HepG2 (cell line): Measurements from ENCODE around the gene NDUFB3. TPM values are rescaled to one million over a fixed set of nuclear protein-coding genes. Genes with fewer than 3 reads are reported as not detected.

Source experiments
- MAZ ChIP-seq, 2 experiments: sonication (generic) in 1 of 2; formaldehyde crosslinking in 1 of 2; IDR thresholded peaks; 2 replicates each; pipeline versions ENCODE4 v1.5.0 to v1.6.1; 2012 to 2020; ENCODE audit warnings: low read depth in 2 of 2, mild to moderate bottlenecking in 2 of 2, borderline replicate concordance in 1 of 2, improper control_type of control experiment in 1 of 2, low read length in 1 of 2, missing genetic modification reagents in 1 of 2, moderate library complexity in 1 of 2
- RXRA ChIP-seq: sonication (generic); formaldehyde crosslinking; IDR thresholded peaks from 2 replicates; pipeline ENCODE4 v1.5.1; 2020; ENCODE audit warnings: missing genetic modification reagents
- RXRB ChIP-seq: IDR thresholded peaks from 2 replicates; pipeline ENCODE4 v1.6.1; 2016; ENCODE audit warnings: borderline replicate concordance, missing genetic modification reagents, missing compliant biosample characterization
- SP140L ChIP-seq: sonication (generic); formaldehyde crosslinking; IDR thresholded peaks from 2 replicates; pipeline ENCODE4 v1.4.0; 2020; ENCODE audit warnings: missing genetic modification reagents, borderline replicate concordance
- SRSF9 ChIP-seq: fragments of 200-400 bp; formaldehyde crosslinking; IDR thresholded peaks from 2 replicates; pipeline ENCODE4 v1.6.1; 2018; ENCODE audit warnings: borderline replicate concordance, mild to moderate bottlenecking, low read depth, low read length; ENCODE audit not compliant: insufficient read depth, poor library complexity, severe bottlenecking
- TAF15 ChIP-seq: fragments of 200-400 bp; formaldehyde crosslinking; IDR thresholded peaks from one replicate; pipeline ENCODE4 v1.6.1; 2018; ENCODE audit warnings: mild to moderate bottlenecking, low read depth, low read length; ENCODE audit not compliant: poor library complexity, severe bottlenecking
- ZC3H13 ChIP-seq: sonication (generic); formaldehyde crosslinking; IDR thresholded peaks from 2 replicates; pipeline ENCODE4 v1.8.1; 2023; ENCODE audit warnings: mild to moderate bottlenecking, missing genetic modification reagents, moderate library complexity
- ZNF138 ChIP-seq: sonication (generic); formaldehyde crosslinking; IDR thresholded peaks from 2 replicates; pipeline ENCODE4 v1.5.0; 2020; ENCODE audit warnings: mild to moderate bottlenecking, low read depth, missing genetic modification reagents
- ZNF225 ChIP-seq: sonication (generic); formaldehyde crosslinking; IDR thresholded peaks from 2 replicates; pipeline ENCODE4 v1.4.0; 2020; ENCODE audit warnings: mild to moderate bottlenecking, missing genetic modification reagents
- ZNF775 ChIP-seq: sonication (generic); formaldehyde crosslinking; IDR thresholded peaks from 2 replicates; pipeline ENCODE4 v1.4.0; 2020; ENCODE audit warnings: missing genetic modification reagents, mild to moderate bottlenecking, moderate library complexity, borderline replicate concordance
- ZNF883 ChIP-seq: sonication (generic); formaldehyde crosslinking; IDR thresholded peaks from 2 replicates; pipeline ENCODE4 v1.5.1; 2020; ENCODE audit warnings: mild to moderate bottlenecking, missing genetic modification reagents; ENCODE audit errors: not compliant biosample characterization
- polyA plus RNA-seq, 8 experiments: library from polyadenylated mRNA; depleted of rRNA in 3 of 8; stranded (reverse) in 7 of 8; unstranded in 1 of 8; fragments of >200 nt; fragmentation: Illumina TruSeq in 4 of 8; extraction: Trizol in 4 of 8; gene quantifications; 2 replicates each; pipeline versions ENCODE4 v1.2.1 to v1.2.3, GENCODE V29; 2011 to 2016; ENCODE audit warnings: low read depth in 4 of 8, missing spikeins in 1 of 8, mixed read lengths in 1 of 8; ENCODE audit not compliant: insufficient read depth in 1 of 8
- total RNA-seq, 5 experiments: library from RNA; depleted of rRNA; stranded (reverse); fragments of >200 nt; fragmentation: Illumina TruSeq; extraction: Trizol; gene quantifications; 2 replicates each; pipeline ENCODE4 v1.2.3, GENCODE V29; 2016; ENCODE audit warnings: low read depth in 1 of 5
- TF ChIP-seq, protein P1 (sequence below): sonication (generic); formaldehyde crosslinking; IDR thresholded peaks from 2 replicates; pipeline ENCODE4 v1.9.0; 2021; ENCODE audit warnings: missing genetic modification reagents, borderline replicate concordance
- TF ChIP-seq, protein P2 (sequence below): sonication (generic); formaldehyde crosslinking; IDR thresholded peaks from 2 replicates; pipeline ENCODE4 v1.9.0; 2022; ENCODE audit warnings: low read depth, missing genetic modification reagents
- TF ChIP-seq, protein P3 (sequence below): IDR thresholded peaks from 2 replicates; pipeline ENCODE4 v1.6.1; 2016; ENCODE audit warnings: control low read depth
- TF ChIP-seq, protein P4 (sequence below): sonication (generic); formaldehyde crosslinking; IDR thresholded peaks from 2 replicates; pipeline ENCODE4 v1.8.1; 2023; ENCODE audit warnings: mild to moderate bottlenecking, moderate library complexity, missing genetic modification reagents
- TF ChIP-seq, protein P5 (sequence below): sonication (generic); formaldehyde crosslinking; IDR thresholded peaks from 2 replicates; pipeline ENCODE4 v1.5.0; 2020; ENCODE audit warnings: mild to moderate bottlenecking, missing genetic modification reagents, borderline replicate concordance
- TF ChIP-seq, protein P6 (sequence below): sonication (generic); formaldehyde crosslinking; IDR thresholded peaks from 2 replicates; pipeline ENCODE4 v1.8.1; 2023; ENCODE audit warnings: missing genetic modification reagents, mild to moderate bottlenecking, borderline replicate concordance

NDUFB3 gene
- total and polyA plus RNA-seq, 2 of the 13 experiments (the other 11 are each of a cell fraction or from before 2014, with no cell fraction given): 50.7 to 159 TPM

DNA sequence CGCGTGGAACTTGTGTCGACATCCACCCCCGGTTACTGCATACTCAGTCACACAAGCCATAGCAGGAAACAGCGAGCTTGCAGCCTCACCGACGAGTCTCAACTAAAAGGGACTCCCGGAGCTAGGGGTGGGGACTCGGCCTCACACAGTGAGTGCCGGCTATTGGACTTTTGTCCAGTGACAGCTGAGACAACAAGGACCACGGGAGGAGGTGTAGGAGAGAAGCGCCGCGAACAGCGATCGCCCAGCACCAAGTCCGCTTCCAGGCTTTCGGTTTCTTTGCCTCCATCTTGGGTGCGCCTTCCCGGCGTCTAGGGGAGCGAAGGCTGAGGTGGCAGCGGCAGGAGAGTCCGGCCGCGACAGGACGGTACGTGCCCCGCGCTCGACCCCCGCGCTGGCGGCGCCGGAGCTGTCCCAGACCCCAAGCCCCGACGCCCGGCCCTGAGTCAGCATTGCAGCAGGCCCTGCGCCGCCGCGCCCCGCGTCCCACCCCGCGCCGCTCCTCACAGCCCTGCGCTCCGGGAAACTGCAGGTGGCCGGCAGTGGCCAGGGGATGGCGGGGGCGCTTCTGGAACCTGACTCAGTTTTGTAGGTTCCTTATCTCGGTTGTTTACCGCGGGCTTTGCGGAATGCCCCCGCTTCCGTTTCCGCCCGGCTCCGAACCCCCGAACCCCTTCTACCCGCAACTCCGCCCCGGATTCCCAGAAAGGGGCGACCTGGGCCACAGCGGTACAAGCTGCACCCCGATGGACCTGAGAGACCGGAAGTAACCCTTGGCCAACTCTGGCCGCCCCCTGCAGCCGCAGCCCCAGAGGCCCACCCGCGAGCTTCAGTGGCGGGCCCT is 44.5 kb downstream of the NDUFB3 start, which contains the start of gene CFLAR (continued):
- TF ChIP-seq SRSF9: no peak
- peak; percentile 69 for TF ChIP-seq RXRB (CRISPR knock-in tag)
- TF ChIP-seq, protein P1, sequence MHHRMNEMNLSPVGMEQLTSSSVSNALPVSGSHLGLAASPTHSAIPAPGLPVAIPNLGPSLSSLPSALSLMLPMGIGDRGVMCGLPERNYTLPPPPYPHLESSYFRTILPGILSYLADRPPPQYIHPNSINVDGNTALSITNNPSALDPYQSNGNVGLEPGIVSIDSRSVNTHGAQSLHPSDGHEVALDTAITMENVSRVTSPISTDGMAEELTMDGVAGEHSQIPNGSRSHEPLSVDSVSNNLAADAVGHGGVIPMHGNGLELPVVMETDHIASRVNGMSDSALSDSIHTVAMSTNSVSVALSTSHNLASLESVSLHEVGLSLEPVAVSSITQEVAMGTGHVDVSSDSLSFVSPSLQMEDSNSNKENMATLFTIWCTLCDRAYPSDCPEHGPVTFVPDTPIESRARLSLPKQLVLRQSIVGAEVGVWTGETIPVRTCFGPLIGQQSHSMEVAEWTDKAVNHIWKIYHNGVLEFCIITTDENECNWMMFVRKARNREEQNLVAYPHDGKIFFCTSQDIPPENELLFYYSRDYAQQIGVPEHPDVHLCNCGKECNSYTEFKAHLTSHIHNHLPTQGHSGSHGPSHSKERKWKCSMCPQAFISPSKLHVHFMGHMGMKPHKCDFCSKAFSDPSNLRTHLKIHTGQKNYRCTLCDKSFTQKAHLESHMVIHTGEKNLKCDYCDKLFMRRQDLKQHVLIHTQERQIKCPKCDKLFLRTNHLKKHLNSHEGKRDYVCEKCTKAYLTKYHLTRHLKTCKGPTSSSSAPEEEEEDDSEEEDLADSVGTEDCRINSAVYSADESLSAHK: no peak
- TF ChIP-seq, protein P2, sequence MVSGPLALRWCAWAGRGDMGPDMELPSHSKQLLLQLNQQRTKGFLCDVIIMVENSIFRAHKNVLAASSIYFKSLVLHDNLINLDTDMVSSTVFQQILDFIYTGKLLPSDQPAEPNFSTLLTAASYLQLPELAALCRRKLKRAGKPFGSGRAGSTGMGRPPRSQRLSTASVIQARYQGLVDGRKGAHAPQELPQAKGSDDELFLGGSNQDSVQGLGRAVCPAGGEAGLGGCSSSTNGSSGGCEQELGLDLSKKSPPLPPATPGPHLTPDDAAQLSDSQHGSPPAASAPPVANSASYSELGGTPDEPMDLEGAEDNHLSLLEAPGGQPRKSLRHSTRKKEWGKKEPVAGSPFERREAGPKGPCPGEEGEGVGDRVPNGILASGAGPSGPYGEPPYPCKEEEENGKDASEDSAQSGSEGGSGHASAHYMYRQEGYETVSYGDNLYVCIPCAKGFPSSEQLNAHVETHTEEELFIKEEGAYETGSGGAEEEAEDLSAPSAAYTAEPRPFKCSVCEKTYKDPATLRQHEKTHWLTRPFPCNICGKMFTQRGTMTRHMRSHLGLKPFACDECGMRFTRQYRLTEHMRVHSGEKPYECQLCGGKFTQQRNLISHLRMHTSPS: no peak; the same call in 1 of the 2 replicates
- TF ChIP-seq, protein P3, sequence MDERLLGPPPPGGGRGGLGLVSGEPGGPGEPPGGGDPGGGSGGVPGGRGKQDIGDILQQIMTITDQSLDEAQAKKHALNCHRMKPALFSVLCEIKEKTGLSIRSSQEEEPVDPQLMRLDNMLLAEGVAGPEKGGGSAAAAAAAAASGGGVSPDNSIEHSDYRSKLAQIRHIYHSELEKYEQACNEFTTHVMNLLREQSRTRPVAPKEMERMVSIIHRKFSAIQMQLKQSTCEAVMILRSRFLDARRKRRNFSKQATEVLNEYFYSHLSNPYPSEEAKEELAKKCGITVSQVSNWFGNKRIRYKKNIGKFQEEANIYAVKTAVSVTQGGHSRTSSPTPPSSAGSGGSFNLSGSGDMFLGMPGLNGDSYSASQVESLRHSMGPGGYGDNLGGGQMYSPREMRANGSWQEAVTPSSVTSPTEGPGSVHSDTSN (CRISPR knock-in tag): no peak
- TF ChIP-seq RXRA: peak; percentile 73
- TF ChIP-seq ZNF775 (CRISPR knock-in tag): no peak
- peak; percentile 60 for TF ChIP-seq ZNF883 (CRISPR knock-in tag)
- peak; percentile 58 for TF ChIP-seq TAF15
- no peak; the same call in 1 of the 2 replicates for TF ChIP-seq ZC3H13 (CRISPR knock-in tag)
- TF ChIP-seq ZNF225 (CRISPR knock-in tag): peak; percentile 71
- TF ChIP-seq ZNF138 (CRISPR knock-in tag): peak; percentile 43; the same call in 1 of the 2 replicates
- TF ChIP-seq SP140L (CRISPR knock-in tag): peak; percentile 72; the same call in 1 of the 2 replicates
- TF ChIP-seq MAZ (IDR thresholded peaks at IDR 0.05; ENCODE audit: borderline replicate concordance, low read depth, low read length): no peak; the same call in 1 of the 2 replicates
- TF ChIP-seq MAZ (CRISPR knock-in tag; IDR thresholded peaks at IDR 0.05; ENCODE audit: low read depth): peak; percentile 67; the same call in 1 of the 2 replicates
- TF ChIP-seq, protein P4, sequence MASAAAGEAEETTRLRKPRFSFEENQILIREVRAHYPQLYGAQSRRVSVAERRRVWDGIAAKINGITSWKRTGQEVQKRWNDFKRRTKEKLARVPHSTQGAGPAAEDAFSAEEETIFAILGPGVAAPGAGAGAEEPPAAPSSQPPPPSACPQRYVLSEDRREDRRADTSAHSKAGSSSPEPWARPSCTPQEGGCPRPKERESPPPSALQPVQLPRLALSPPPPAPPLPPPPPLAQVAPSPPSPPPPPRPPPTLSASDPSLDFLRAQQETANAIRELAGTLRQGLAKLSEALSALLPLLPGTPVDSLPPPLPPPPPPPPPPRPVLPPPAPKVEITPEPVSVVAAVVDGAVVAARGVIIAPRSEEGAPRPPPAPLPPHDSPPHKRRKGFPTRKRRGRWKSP (CRISPR knock-in tag): no peak; the same call in none of the 2 replicates
- TF ChIP-seq, protein P5, sequence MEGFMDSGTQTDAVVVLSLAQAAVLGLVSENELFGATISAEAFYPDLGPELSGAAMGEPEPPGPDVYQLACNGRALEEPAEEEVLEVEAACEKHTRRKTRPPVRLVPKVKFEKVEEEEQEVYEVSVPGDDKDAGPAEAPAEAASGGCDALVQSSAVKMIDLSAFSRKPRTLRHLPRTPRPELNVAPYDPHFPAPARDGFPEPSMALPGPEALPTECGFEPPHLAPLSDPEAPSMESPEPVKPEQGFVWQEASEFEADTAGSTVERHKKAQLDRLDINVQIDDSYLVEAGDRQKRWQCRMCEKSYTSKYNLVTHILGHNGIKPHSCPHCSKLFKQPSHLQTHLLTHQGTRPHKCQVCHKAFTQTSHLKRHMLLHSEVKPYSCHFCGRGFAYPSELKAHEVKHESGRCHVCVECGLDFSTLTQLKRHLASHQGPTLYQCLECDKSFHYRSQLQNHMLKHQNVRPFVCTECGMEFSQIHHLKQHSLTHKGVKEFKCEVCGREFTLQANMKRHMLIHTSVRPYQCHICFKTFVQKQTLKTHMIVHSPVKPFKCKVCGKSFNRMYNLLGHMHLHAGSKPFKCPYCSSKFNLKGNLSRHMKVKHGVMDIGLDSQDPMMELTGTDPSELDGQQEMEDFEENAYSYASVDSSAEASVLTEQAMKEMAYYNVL (CRISPR knock-in tag): no peak; the same call in 1 of the 2 replicates
- TF ChIP-seq, protein P6, sequence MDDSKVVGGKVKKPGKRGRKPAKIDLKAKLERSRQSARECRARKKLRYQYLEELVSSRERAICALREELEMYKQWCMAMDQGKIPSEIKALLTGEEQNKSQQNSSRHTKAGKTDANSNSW (CRISPR knock-in tag): no peak; the same call in 1 of the 2 replicates
